Measurements from ENCODE around the gene PRKAG1.

The PRKAG1 gene

DNA sequence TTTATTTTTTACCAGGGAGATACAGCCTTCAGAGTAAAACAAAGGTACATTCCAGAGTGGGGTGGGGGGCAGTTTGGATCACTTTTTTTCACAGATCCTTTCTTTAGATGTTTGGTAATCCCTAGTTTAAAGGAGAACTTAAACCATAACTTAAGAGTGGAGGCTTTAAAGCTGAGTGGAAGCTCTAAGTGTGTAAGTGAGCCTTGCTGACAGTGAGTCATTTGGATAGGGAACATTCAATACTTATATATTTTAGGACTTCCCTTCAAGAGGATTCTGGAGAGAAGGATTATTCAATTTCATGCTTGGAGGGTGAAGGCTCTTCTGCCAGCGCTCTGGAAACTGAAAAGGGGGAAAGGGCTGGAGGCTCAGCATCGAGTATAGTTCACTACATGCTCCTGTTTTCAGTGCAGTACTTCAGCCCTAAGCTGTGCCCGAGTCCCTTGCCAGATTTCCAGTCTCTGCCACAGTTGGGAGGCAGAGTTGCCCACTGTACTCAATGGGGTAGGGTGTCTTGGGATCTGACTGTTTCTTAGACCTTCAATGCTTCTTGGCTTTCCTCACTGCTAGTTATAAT lies 8.4 kb downstream of the PRKAG1 start:
- no peak for DNase-seq (ENCODE audit: low read depth in 2 of 2)

DNA sequence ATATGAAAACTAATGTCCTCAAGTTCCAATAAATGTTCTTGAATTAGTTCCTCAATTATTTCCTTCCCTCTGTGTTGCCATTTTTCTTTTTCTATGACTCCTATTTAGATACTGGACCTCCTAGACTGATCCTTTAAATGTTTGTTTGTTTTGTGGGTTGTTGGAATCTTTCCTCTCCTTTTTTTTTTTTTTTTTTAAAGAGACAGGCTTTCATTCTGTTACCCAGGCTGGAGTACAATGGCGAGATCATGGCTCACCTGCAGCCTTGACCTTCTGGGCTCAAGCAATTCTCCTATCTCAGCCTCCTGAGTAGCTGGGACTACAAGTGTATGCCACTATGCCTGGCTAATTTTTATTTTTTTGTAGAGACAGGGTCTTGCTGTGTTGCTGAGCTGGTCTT lies 9.6 kb downstream of the PRKAG1 start:
- DNase-seq (ENCODE audit: low read depth in 2 of 2), result no peak

DNA sequence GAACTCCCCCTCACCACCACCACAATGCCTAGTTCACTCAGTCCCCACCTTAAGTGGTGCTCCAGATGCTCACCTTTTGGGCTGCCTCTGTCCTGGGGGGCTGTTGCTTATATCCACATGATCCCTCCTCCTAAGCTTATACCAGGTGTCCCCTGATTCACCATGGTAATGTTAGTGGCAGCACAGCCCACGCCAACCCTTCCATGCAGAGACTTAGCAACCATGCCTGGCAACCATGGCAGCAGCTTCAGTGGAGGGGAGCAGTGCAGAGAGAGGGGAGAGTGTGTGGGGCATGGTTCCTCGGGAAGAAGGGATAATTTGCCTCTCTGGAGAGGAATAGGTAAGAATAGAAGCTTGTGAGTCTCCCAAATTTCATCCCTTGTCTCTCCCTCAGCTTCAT lies 18.2 kb downstream of the PRKAG1 start:
- DNase-seq (ENCODE audit: low read depth in 2 of 2), result no peak

DNA sequence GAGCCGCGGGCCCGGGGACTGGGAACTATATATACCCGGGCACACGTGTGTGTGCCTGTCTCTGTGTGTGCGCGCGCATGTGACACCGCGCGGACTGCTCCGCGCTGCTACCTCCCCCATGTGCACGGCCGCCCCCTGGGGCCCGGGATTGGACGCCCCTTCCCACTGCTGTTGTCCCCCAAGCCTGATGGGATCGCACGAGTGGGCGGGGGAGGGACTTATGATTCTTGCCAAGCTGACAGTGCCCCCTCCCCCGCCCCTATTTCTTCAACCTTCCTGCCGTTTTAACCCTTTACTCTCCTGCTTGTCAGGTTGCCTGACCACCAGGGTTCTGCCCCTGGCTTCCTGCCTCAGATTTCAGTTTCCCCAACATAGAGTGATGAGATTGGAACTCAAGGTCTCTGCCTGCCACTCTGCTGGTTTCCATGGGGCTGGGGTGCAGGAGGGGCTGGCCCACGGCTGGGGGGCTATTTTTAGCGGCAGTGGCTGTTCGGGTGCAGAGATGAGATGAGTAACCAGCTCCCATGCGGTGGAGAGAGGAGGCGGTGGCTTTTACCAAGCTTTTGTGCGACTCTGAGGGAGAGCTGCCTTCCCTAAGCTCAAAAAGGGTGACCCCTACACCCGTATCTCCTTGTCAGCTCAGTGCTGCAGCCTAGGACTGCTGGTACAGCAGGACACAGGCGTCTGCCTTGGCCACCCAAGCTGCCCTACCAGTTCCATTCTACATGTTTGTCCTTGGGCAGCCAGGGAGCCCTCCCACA lies 19.0 kb downstream of the PRKAG1 start, which contains the start of gene DDN:
Gene DDN (minus strand): TSS at position 5 of the 761 bp plus-strand sequence. CDS start 88 bp downstream, outside the sequence.
- DNase-seq (ENCODE audit: low read depth in 2 of 2), result no peak

DNA sequence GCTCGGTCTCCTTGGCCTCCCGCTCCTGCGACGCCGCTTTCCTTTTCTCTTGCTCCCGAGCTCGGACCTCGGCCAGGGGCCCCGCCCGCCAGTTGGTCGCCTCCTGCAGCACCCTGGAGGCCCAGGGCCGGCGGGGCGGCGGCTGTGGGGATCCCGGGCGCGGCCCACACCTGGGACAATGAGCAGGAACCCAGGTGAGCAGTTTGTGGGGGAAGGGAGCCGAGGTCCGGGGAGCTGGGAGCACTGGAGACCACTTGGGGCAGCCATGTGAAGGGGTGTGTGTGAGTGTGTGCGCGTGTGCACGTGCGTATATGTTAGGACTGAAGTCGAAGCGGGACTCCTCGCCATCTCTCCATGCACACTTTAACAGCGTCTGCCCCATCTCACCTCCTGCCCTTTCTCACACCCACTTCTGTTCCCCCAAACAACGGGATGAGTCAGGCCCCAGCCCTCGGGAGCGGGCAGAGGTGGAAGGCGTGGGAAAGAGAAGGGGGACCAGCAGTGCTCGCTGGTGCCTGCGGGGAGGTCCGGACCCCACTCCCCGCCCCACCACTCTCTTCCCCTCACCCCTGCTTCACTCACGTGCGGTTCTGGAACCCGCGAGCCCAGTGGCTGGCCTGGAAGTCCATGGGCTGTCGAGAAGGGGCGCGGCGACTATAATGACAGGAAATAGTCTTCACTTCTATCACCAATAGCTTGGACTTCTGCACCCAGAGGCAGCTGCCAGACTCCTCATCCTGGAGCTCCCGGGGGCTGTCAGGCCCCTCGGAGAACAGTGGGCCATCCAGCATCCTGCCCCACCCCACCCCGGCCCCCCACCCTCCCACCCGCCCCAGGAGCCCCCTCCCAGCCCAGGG lies 19.9 kb downstream of the PRKAG1 start:
- DNase-seq (ENCODE audit: low read depth in 2 of 2), result no peak

DNA sequence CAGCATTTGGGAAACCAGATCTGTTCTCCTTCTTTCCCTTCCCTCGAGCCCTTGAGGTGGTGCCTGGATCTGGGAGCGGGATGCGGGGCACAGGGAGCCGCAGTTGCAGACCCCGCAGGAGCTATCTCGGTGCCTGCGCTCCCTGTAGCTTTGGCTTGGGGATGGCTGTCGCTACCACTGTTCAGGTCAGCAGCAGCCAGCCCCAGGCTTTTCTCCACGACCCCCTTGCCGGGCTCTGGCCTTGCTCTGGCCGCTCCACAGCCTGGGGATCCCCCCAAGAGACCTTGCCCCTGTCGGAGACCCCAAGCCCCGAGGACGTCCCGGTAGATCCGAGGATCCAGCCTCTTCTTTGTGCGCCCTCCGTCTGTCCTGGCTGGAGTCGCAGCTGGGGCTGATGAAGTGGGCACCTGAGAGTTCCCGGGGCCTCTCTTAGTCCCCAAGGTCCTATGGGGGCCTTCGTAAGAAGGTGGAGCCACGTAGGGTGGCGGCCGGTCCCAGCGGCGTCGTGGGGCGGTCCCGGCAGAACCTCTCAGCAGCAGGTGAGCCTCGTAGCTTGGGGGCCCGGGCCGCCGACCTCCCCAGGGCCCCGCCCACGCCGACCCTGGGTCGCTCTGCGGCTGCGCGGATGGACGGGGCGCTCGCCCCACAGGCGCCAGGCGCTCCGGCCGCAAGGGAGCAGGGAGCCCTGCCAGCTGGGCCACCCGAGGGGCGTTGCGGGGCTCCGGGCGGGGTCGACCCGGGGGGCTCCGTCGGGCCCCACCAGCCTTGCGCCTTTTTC lies 20.7 kb downstream of the PRKAG1 start:
- DNase-seq (ENCODE audit: low read depth in 2 of 2), result no peak

DNA sequence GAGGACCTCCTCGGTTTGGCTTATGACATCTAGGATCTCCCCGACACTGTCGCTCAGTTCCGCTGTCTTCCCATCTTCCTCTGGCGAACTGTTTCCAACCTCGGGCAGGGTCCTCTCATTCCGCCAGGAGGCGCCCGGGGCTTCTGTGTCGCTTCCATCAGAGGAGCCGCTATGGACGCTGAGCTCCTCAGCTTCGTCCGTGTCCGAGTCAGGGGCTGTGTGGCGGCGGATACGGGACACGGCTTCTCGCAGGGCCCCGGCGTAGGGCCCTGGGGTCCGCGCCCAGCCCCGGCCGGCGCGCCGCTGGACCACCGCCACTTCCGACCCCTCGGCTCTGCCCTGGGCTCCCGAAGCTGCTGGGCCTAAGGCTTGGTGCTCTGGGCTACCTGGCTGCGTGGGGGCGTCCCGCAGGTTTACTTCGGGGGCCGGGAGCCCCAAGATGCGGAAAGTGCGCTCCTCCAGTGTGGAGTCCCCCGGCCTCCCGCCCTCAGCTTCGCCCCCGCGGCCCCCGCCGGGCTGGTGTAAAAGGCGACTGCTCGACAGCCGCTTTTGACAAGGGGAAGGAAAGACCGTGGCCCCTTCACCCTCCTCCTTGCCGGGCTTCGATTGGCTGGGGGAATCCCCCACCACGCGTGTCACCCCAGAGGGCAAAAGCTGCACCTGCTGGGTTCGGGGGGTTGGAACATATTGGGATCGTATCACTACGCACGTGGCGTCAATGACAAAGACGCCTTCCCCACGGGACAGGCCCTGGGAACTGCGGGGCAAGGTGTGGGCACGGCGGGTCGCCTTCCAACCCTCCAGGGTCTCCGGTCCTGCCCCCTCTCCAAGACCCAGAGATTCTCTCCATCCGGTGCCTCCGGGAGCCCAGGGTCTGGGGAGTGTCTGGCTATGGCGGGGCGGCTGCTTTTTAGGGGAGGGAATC lies 21.5 kb downstream of the PRKAG1 start:
- peak in 1 of 2 donors; percentile 67 for DNase-seq (ENCODE audit: low read depth in 2 of 2)

DNA sequence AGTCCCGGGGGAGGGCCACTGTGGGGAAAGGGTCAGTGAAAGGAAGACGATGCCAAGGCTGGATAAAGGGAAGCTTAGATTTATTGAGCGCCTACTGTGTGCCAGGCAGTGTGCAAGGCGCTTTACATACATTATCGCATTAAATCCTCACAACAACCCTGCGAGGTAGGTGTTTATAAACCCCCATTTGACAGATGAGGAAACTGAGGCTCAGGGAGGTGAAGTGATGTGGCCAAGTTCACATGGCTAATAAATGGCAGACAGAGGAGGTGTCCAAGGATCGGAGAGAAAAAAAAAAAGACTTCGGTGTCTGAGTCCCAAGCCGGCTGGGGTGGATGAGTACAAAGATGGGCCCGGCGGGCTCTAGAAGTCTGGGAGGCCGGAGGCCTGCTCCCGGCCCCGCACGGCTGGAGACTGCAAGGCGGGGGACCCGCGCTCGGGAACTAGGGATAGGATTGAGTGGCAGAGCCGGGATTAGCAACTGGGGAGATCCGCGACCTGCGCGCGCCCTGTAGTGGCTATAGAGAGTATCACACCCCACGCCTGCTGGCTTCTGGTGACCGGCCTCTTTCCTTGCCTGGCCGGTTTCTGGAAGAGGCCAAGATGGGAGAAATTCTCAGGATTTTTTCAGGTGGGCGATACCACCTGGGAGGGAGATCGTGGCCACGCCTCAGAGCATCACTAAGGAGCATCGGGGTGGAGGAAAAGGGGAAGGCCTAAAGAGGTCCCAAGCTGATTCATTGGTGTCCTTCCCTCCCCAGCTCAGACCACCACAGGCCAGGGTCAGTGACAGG lies 23.3 kb downstream of the PRKAG1 start:
- no peak for DNase-seq (ENCODE audit: low read depth in 2 of 2)

DNA sequence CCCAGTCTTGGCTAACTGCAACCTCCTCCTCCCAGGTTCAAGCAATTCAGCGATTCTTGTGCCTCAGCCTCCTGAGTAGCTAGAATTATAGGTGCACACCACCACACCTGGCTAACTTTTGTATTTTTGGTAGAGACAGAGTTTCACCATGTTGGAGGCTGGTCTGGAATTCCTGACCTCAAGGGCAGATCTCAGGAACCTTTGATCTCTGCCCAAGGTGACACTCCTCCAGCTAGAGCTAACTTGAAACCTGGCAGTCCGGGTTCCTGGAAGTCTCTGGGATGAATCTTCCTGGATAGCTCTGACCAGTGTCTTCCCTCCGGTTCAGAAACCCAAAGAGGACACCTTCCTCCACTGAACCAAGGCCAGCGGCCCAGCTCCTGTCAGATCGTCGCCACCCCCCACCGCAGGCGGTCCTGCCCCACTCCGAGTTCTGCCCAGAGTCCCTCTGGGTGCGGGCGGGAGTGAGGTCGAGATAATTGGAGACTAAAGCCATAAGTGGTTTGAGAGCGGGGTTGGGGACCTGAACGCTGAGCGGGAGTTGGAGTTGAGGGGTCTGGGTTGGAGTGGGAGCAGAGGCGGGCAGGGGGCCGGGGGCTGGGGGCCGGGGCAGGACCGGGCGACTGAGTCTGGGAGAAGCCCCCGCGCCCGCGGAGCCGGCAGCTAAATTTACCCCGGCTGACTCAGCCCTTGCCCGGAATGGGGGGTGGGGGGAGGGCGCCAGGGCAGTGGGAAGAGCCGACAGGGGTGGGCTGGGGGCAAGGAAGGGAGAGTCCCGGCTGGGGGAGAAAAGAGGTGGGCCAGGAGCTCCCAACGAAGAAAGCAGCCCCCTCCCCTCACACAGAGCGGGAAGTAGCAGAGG lies 24.1 kb downstream of the PRKAG1 start:
- no peak for DNase-seq (ENCODE audit: low read depth in 2 of 2)

DNA sequence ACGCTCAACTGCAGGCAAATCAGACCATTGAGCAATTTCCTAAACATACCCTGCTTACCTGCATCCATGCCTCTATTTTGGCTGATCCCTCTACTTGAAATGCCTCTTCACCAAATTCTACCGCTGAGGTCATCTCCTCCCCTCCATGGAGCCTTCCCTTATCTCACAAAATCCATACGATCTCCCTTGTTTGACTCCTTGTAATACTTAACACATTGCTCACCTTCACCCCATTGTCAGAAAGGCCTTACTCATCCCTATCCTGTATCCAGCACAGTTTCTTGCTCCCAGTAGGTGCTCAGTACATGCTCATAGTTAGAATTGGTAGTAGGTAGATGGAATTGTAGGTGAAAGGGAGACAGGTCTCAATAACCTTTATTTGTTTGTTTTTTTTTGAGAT lies 24.8 kb downstream of the PRKAG1 start:
- DNase-seq (ENCODE audit: low read depth in 2 of 2), result no peak

DNA sequence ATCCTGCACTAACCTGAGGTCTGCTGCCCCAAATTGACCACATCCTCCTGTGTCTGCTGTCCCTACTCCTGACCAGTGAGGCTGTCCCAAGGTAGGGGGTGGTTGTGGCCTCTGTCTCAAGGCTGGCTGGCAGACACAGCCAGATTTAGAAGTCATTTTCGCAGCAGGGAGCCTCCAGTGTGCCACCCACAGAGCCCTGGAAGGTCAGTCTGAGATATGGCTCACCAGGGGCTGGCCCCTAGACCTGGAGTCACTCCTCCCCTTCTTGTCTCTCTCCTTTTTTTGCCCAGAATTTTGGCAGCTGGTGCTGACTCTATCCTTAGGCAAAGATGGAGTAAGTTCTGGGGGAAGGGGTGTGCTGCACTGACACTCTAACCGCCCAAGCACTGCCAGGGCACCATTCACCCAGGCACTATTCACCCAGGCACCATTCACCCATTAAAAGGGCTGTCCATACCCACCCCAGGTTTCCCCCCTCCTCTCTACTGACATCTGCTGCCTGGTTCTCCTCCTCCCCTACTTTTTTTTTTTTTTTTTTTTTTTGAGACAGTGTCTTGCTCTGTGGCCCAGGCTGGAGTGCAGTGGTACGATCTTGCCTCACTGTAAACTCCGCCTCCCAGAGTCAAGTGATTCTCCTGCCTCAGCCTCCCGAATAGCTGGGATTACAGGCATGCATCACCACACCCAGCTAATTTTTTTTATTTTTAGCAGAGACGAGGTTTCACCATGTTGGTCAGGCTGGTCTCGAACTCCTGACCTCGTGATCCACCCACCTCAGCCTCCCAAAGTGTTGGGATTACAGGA lies 27.1 kb downstream of the PRKAG1 start:
- no peak for DNase-seq (ENCODE audit: low read depth in 2 of 2)

DNA sequence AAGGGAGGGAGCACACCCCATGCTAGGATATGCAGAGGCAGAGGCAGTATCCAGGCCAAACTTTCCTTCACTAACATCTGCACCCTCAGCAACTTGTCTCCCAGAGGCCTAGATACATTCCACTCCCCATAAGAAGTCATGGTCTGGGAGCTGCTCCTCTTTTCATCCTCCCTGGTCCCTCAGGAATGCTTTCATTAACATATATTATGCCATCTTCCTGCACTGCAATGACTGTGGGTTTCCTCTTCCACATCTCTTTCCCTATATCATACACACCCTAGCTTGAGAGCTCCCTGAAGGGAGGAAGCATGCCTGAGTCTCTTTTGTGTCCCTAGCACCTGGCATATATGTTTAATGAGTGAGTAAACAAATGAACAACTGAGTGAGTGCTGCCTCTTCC lies 28.0 kb downstream of the PRKAG1 start:
- no peak for DNase-seq (ENCODE audit: low read depth in 2 of 2)

DNA sequence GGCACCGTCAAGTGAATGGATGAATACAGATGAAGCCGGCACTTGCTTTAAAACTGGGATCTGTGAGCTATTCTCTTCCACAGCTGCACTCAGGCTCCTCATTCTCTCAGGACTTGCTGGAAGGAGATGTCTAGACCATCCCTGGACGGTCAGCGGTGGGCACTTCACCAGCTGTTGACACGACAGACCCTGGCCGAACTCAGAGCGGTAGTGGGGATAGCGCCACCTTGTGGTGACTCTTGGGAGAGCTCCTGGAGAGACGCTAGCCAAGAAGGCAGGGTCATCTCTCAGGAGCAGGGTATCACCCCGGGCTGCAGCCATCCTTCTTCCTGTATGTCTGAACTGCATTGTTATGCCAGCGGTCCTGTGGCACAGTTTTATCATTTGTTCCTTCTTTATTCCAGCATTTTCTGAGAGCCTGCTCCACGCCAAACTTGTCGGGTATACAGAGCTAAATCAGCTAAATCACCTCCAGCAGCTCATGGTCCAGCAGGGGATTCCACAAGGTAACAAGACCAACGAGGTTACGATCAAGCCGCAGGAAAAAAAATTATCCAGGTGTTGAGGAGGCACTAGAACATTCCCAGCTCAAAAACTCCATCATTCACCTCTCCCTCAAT lies 30.4 kb downstream of the PRKAG1 start:
- DNase-seq (ENCODE audit: low read depth in 2 of 2), result peak; percentile 64 to 85

DNA sequence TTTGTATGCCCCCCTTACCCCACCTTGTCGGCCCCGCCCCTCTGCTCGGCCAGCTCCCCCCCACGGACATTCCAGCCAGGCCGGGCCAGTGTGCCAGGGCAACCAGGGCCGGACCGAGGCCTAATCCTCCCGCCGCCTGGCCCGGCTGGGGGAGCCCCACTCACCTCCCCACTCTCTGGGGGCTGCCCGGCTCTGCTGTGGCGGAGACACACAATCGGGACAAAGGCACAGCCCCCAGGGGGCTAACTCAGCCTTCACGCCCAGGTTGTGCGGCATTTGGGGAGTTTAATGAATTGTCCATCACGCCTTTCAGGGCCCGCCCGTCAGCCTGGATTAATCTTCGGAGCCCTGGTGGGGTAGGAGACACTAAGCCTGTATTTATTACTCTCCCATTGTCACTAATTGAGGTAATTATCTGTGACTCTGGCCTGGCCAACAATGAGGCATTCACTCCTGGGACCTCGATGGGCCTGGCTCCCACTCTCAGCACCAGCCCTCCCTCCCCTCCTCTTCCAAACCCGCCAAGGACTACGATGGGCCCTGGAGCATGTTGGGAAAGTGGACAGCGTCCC lies 31.8 kb downstream of the PRKAG1 start:
- no peak for DNase-seq (ENCODE audit: low read depth in 2 of 2)

DNA sequence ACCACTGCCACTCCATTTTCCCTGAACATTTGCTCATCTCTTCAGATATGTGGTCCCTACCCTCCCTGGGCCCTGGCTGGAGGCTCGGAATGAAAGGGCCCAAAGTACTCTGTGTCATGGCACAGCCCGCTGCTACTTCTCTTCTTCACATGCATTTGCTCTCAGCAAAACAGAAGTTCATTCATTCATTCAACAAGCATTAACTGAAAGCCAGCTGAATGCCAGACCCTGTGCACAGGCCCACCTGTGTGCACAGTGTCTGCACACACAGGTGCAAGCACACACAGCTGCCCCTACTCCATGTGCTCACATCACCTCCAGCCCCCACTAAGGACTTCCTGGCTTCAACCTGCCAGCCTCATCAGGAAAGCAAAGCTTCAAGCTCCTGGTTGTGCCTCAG lies 32.7 kb downstream of the PRKAG1 start:
- DNase-seq (ENCODE audit: low read depth in 2 of 2), result no peak

DNA sequence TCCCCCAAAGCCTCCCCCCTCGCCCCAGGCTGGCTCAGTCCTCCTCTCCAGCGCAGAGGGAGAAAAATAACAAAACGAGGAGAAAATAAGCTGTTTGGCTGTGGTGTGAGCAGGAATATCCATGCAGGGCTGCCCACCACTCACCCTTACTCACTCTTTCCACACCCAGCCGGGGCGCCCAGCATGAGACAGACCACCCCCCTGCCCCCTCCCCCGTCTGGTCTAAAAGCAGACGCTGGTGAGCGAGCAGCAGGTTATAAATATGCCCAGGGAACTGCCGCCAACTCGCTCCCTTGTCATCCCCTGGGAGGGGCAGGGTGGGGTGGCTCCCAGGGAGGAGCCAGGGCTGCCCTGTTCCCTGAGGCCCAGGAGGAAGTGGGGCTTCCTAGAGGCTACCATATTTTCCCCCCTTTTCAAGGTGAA lies 33.1 kb downstream of the PRKAG1 start:
- no peak for DNase-seq (ENCODE audit: low read depth in 2 of 2)

DNA sequence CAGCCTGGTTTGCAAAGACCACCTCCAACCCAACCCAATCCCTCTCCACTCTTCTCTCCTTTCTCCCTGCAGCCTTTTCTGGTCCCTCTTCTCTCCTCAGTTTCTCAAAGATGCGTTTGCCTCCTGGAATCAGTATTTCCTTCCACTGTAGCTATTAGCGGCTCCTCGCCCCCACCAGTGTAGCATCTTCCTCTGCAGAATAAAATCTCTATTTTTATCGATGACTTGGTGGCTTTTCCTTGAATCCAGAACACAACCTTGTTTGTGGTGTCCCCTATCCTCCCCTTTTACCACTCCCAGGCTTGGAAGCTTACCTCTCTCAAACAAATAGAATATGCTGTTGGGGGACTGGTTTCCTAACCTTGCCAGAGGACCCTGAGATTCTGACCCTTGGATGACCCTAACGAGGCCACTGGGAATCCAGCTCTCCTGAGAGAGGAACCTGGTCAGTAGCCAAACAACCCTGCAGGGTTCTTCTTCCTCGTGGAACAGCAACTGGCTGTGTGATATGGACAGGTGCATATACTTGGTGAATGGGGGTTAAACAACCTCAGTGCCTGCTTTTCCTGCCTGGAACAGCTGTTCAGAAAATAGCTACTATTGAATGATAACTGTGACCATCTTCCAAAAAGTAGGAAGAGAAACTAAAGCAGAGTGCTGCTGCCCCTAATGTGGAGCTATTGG lies 36.0 kb downstream of the PRKAG1 start:
- no peak for DNase-seq (ENCODE audit: low read depth in 2 of 2)

All from stimulated activated CD4-positive, alpha-beta T cell treated with anti-CD3 and anti-CD28 coated beads, Interleukin-4, amount 100 ng/mL, for 48 hours (primary cell).